ENCODE data around the gene MYO3A. TPM values are rescaled to one million over a fixed set of nuclear protein-coding genes. Genes with fewer than 3 reads are reported as not detected.

The MYO3A gene
- total RNA-seq, 1 experiment from 2014 or later, result not detected

DNA sequence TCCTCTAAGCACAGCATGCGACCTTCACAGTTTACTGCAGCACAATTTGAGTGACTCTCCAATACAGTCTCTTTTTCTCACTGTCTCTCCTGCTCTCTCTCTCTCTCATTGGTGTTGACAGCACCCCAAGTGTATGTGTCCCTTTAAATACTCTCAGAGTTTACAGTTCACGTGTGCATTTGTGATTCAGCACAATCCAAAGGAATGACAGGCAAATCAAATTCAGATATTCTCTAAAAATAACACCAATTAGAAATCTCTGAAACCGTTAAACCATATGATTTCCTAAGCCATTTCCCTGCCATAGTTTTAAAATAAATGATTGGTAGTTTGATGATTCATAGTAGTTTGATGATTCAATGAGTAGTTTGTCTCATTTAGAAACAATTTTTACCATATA lies 178.5 kb downstream of the MYO3A start:
- ATAC-seq, result no peak
- no peak for DNase-seq (ENCODE audit: low read depth, low spot score)
- ChIA-PET CTCF (no interaction called here), POLR2A (no interaction called here), RAD21 (ENCODE audit: low non-redundant PET in 1 of 2, low total read pairs in 2 of 2, uncharacterized antibody in 2 of 2, unreplicated experiment in 2 of 2) (no interaction called here)
- H3K9ac ChIP-seq (ENCODE audit: low read length), result no peak overlapping the region
- H4K20me1 ChIP-seq (ENCODE audit: insufficient read depth), result no peaks in the 10 kb centered on the region
- H3K27ac ChIP-seq (ENCODE audit: low read depth, low read length), result no peak overlapping the region
- H3K9me3 ChIP-seq (ENCODE audit: control insufficient read depth in 1 of 2, insufficient read depth in 1 of 2, low read depth in 1 of 2, low read length in 2 of 2), result no peaks in the 10 kb centered on the region
- TF ChIP-seq EGR1 (IDR thresholded peaks at IDR 0.05; ENCODE audit: low read depth), result no peak
- TF ChIP-seq, protein P1, sequence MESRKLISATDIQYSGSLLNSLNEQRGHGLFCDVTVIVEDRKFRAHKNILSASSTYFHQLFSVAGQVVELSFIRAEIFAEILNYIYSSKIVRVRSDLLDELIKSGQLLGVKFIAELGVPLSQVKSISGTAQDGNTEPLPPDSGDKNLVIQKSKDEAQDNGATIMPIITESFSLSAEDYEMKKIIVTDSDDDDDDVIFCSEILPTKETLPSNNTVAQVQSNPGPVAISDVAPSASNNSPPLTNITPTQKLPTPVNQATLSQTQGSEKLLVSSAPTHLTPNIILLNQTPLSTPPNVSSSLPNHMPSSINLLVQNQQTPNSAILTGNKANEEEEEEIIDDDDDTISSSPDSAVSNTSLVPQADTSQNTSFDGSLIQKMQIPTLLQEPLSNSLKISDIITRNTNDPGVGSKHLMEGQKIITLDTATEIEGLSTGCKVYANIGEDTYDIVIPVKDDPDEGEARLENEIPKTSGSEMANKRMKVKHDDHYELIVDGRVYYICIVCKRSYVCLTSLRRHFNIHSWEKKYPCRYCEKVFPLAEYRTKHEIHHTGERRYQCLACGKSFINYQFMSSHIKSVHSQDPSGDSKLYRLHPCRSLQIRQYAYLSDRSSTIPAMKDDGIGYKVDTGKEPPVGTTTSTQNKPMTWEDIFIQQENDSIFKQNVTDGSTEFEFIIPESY (IDR thresholded peaks at IDR 0.05; ENCODE audit: extremely low read depth, insufficient replicate concordance, low read length), result no peak
- no peaks in the 10 kb centered on the region for H3K79me2 ChIP-seq (ENCODE audit: insufficient read depth, low read length)
- H3K27me3 ChIP-seq (ENCODE audit: insufficient read depth, low read length), result peaks cover 44% of the 10 kb centered on the region
- no peak overlapping the region for H2AFZ ChIP-seq (ENCODE audit: low read depth, low read length, poor library complexity, severe bottlenecking)
- no peak overlapping the region for H3K4me3 ChIP-seq (replicated peaks in 1 of 2; ENCODE audit: low read depth in 1 of 2, low read length in 2 of 2)
- H3K36me3 ChIP-seq (ENCODE audit: control insufficient read depth in 1 of 2, insufficient read depth in 2 of 2, low read length in 2 of 2), result no peaks in the 10 kb centered on the region
- no TSS peak for BruUV-seq (replicated peaks)
- H3K4me1 ChIP-seq (ENCODE audit: control insufficient read depth in 1 of 2, insufficient read depth in 2 of 2, low read length in 2 of 2), result no peaks in the 10 kb centered on the region
- intact Hi-C loops (cut with micrococcal nuclease), result no loop called here
- H3K4me2 ChIP-seq (ENCODE audit: low read length), result no peak overlapping the region
- H3K9me2 ChIP-seq (ENCODE audit: insufficient read depth), result no peaks in the 10 kb centered on the region

DNA sequence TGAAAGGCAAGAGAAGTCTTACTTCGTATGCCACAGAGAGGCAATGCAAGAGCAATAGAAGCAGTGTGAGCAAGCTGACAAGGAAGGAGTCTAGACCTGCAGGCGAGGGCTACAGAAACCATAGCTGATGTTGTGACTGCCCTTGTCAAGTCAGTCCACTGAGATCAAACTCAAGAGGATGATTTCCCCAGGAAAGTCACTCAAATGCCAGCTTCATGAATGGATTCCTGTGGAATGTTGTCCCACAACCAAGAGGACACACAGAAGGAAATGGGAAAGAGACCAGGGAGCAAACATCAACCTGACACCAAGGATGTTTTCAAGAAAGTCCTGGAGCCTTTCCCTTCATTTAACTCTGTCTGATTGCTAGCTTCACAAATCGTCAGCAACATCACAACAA lies 204.6 kb downstream of the MYO3A start:
- BruUV-seq (replicated peaks), result no TSS peak
- Histone ChIP-seq H3K4me1 (ENCODE audit: control insufficient read depth in 1 of 2, insufficient read depth in 2 of 2, low read length in 2 of 2) (no peaks in the 10 kb centered on the region), H3K9me3 (ENCODE audit: control insufficient read depth in 1 of 2, insufficient read depth in 1 of 2, low read depth in 1 of 2, low read length in 2 of 2) (no peaks in the 10 kb centered on the region), H3K27ac (ENCODE audit: low read depth, low read length) (no peak overlapping the region), H3K9ac (ENCODE audit: low read length) (no peak overlapping the region), H4K20me1 (ENCODE audit: insufficient read depth) (no peaks in the 10 kb centered on the region), H3K27me3 (ENCODE audit: insufficient read depth, low read length) (peaks cover 10% of the 10 kb centered on the region; the same call in 1 of the 2 replicates), H2AFZ (ENCODE audit: low read depth, low read length, poor library complexity, severe bottlenecking) (no peak overlapping the region), H3K4me3 (replicated peaks in 1 of 2; ENCODE audit: low read depth in 1 of 2, low read length in 2 of 2) (no peak overlapping the region), H3K36me3 (ENCODE audit: control insufficient read depth in 1 of 2, insufficient read depth in 2 of 2, low read length in 2 of 2) (no peaks in the 10 kb centered on the region), H3K9me2 (ENCODE audit: insufficient read depth) (no peaks in the 10 kb centered on the region), H3K4me2 (ENCODE audit: low read length) (no peak overlapping the region), H3K79me2 (ENCODE audit: insufficient read depth, low read length) (no peaks in the 10 kb centered on the region)
- ChIA-PET POLR2A (no interaction called here), RAD21 (ENCODE audit: low non-redundant PET in 1 of 2, low total read pairs in 2 of 2, uncharacterized antibody in 2 of 2, unreplicated experiment in 2 of 2) (no interaction called here), CTCF (no interaction called here)
- intact Hi-C loops (cut with micrococcal nuclease), result no loop called here
- DNase-seq (ENCODE audit: low read depth, low spot score) (no peak), ATAC-seq (no peak)
- no peak for TF ChIP-seq SP1 (IDR thresholded peaks at IDR 0.05; ENCODE audit: low read depth)
- TF ChIP-seq JUND (IDR thresholded peaks at IDR 0.05), result no peak
- no peak for TF ChIP-seq POLR2A (IDR thresholded peaks at IDR 0.05; ENCODE audit: borderline replicate concordance, extremely low read depth, insufficient read depth, insufficient read length)
- no peak for TF ChIP-seq CEBPB (IDR thresholded peaks at IDR 0.05; ENCODE audit: low read depth)
- TF ChIP-seq ZFX (IDR thresholded peaks at IDR 0.05), result no peak
- no peak for TF ChIP-seq FOSL1 (IDR thresholded peaks at IDR 0.05; ENCODE audit: low read depth)
- TF ChIP-seq RAD21 (IDR thresholded peaks at IDR 0.05; ENCODE audit: low read depth), result no peak
- TF ChIP-seq SIN3A (IDR thresholded peaks at IDR 0.05; ENCODE audit: low read depth), result no peak
- TF ChIP-seq EZH2phosphoT487 (IDR thresholded peaks at IDR 0.05; ENCODE audit: borderline replicate concordance), result no peak
- TF ChIP-seq CBX3 (IDR thresholded peaks at IDR 0.05; ENCODE audit: low read depth), result no peak
- TF ChIP-seq, protein P2, sequence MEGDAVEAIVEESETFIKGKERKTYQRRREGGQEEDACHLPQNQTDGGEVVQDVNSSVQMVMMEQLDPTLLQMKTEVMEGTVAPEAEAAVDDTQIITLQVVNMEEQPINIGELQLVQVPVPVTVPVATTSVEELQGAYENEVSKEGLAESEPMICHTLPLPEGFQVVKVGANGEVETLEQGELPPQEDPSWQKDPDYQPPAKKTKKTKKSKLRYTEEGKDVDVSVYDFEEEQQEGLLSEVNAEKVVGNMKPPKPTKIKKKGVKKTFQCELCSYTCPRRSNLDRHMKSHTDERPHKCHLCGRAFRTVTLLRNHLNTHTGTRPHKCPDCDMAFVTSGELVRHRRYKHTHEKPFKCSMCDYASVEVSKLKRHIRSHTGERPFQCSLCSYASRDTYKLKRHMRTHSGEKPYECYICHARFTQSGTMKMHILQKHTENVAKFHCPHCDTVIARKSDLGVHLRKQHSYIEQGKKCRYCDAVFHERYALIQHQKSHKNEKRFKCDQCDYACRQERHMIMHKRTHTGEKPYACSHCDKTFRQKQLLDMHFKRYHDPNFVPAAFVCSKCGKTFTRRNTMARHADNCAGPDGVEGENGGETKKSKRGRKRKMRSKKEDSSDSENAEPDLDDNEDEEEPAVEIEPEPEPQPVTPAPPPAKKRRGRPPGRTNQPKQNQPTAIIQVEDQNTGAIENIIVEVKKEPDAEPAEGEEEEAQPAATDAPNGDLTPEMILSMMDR (IDR thresholded peaks at IDR 0.05 in 2 of 3, conservative IDR thresholded peaks at IDR 0.05 in 1 of 3; ENCODE audit: borderline replicate concordance in 1 of 3, insufficient read depth in 1 of 3, low read depth in 2 of 3, low read length in 2 of 3), result no peak
- no peak for TF ChIP-seq POLR2AphosphoS5 (IDR thresholded peaks at IDR 0.05; ENCODE audit: low read depth, low read length)

Measured in HCT116 (cell line).